Activated CD4-positive, alpha-beta T cell treated with anti-CD3 and anti-CD28 coated beads, Interleukin-10, Interleukin-2, amounts not matched to agents 100 ng/mL and 50 ng/mL, durations not matched to agents 16 hours and 8 hours (primary cell): Measurements from ENCODE around the gene RNU4-1.

Experiments
- DNase-seq: peaks from one replicate; pipeline ENCODE4 v3.0.0-alpha.2; 2020

RNU4-1 gene

GRCh38 chr12:120287491-120287890 lies 5.5 kb downstream of the RNU4-1 start:
- no peak for DNase-seq

GRCh38 chr12:120286768-120287490 lies 6.1 kb downstream of the RNU4-1 start:
- no peak for DNase-seq

- DNase-seq, result no peak
Observed at GRCh38 chr12:120284381-120284780, 8.7 kb downstream of the RNU4-1 start.

GRCh38 chr12:120283318-120283717 lies 9.7 kb downstream of the RNU4-1 start:
- no peak for DNase-seq

GRCh38 chr12:120278137-120279069 lies 14.6 kb downstream of the RNU4-1 start:
- no peak for DNase-seq

GRCh38 chr12:120276734-120277133 lies 16.3 kb downstream of the RNU4-1 start:
- DNase-seq, result no peak

- no peak for DNase-seq
Observed at GRCh38 chr12:120267736-120268135, 25.3 kb downstream of the RNU4-1 start.

GRCh38 chr12:120266180-120266870 lies 26.7 kb downstream of the RNU4-1 start:
- no peak for DNase-seq

- peak; percentile 94 for DNase-seq
Observed at GRCh38 chr12:120265473-120266179, 27.4 kb downstream of the RNU4-1 start, which contains the start of gene PXN. TSS of gene PXN (minus strand) at chr12:120265730. CDS start at chr12:120265629, 101 bp downstream.

GRCh38 chr12:120264904-120265472 lies 28.0 kb downstream of the RNU4-1 start:
- DNase-seq, result no peak

GRCh38 chr12:120264086-120264903 lies 28.7 kb downstream of the RNU4-1 start:
- no peak for DNase-seq

GRCh38 chr12:120263748-120264085 lies 29.3 kb downstream of the RNU4-1 start:
- DNase-seq, result no peak

- DNase-seq, result no peak
Observed at GRCh38 chr12:120262852-120263747, 29.9 kb downstream of the RNU4-1 start.

- DNase-seq, result peak; percentile 36
Observed at GRCh38 chr12:120261951-120262851, 30.8 kb downstream of the RNU4-1 start.

GRCh38 chr12:120260607-120261006 lies 32.4 kb downstream of the RNU4-1 start:
- DNase-seq, result no peak

GRCh38 chr12:120259418-120260202 lies 33.4 kb downstream of the RNU4-1 start:
- DNase-seq, result no peak

- no peak for DNase-seq
Observed at GRCh38 chr12:120258323-120258896, 34.6 kb downstream of the RNU4-1 start.
